GM18502 (cell line): ENCODE measurements around the gene BICRA.

ENCODE experiments used
- ATAC-seq: cut with Tn5 transposase; IDR thresholded peaks from one replicate; pipeline ENCODE4 v1.9.1; 2021; ENCODE audit warnings: mild to moderate bottlenecking; ENCODE audit not compliant: unreplicated experiment, poor library complexity

BICRA gene

DNA sequence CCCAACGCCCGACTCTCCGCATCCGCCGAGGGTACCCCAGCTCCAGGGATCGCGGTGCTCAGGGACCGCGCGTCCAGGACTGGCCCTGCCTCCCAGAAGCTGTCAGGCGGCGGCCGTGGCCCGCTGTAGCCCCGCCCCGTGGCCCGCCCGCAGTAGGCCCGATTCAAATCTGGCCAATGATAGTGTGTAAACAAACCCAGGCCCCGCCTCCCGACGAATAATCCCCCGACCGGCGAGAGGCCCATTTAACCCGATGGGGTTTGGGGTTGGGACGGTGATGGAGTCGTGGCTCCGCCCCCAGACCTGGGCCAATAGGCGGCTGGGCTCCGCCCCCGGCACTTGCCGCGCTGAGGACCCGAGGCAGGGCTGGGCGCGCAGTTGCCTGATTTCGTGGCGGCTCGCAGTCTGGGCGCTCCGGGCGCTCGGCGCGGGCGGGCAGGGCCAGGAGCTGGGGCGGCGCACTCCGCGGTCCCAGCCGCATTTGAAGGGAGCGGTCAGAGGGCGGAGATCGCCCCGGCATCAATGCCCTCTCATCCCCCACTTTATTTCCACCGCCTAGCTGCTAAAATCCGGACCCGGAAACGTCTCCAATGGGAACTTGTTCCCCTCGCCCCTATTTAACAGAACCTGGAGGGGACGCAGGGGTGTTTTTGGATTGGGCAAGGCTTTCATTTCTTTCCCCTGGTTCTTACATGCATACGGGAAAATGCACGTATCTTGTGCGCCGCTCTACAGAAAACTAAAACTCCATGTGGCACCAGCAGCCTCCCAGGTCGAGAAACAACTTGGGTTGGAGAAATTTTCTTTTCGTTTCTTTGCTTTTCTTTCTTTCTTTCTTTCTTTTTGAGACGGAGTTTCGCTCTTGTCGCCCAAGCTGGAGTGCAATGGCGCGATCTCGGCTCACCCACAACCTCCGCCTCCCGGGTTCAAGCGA, 8.4 kb upstream of the BICRA start:
- peak; percentile 94 for ATAC-seq

DNA sequence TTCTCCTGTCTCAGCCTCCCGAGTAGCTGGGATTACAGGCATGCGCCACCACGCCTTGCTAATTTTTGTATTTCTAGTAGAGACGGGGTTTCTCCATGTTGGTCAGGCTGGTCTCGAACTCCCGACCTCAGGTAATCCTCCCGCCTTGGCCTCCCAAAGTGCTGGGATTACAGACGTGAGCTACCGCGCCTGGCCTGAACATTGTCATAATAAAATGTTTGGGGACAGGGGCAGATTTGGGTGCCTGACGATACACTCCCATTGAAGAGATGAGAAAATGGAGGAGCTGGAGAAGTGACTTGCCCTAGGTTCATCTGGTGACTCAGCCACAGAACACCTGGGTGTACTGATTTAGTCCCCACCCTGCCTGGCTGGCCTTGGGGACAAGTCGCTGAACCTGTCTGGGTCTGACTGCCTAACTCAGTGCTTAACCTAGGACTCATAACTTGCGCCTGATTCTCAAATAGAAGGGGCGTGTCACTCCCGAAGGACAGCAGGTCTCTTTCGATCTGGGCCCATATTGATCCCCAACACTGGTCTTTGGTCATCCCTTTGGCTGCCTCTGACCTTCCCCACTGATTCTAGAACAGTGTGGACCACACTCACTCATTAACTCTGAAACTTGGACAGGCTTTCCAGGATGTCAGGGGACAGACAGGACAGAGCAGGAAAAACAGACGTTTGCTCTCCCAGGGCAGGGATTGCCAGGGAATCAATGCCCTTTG, 7.6 kb upstream of the BICRA start:
- ATAC-seq: no peak

DNA sequence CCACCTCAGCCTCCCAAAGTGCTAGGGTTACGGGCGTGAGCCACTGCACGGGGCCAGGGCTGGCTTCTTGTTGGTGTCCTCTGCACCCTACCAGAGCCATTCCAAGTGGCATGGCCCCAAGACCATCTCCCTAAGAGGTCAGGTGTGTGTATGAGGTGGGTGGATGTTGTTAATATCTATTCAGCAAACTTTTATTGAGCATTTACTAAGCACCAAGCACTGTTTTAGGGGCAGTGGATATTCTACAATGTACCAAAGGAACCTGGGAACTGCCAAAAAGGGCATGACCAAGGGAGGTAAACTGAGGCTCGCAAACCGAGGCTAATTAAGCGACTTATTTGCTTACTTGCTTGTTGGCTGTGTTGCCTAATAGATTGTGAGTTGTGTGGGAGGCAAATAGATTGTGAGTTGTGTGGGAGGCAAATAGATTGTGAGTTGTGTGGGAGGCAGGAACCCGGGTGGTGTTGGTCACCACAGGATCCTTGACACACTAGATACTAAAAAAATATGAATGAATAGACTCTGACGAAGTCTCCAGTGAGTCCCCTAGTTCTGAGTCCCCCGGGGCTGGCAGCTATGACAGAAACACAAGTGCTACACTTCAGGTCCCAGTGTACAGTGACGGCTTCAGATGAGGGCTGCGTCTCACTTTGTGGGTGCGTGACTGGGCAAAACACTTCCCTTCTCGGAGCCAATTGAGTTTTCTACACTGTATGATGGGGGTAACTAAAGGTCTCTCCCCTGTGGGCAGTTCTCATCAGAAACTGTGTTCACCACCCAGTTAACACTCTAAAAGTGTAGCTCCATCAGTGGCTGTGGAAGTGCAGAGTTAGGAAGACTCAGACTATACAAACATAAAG, 5.0 kb upstream of the BICRA start:
- no peak for ATAC-seq

DNA sequence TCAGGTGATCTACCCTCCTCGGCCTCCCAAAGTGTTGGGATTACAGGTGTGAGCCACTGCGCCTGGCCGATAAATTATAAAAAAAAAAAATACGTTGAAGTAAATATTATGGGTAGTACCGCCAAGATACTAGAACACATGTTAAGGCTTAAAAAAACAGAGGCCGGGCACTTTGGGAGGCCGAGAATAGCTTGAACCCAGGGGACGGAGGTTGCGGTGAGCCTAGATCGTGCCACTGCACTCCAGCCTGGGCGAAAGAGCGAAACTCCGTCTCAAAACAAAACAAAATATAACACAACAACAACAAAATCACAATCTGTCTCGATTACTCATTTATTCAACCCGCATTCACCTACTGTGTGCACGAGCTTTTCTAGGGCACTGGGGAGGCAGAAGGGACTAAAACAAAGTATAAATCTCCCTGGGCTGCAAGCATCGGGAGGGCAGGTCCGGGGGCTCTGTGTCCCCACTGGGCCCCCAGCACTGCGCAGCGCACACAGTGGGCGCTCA, 1.3 kb upstream of the BICRA start:
- no peak for ATAC-seq

DNA sequence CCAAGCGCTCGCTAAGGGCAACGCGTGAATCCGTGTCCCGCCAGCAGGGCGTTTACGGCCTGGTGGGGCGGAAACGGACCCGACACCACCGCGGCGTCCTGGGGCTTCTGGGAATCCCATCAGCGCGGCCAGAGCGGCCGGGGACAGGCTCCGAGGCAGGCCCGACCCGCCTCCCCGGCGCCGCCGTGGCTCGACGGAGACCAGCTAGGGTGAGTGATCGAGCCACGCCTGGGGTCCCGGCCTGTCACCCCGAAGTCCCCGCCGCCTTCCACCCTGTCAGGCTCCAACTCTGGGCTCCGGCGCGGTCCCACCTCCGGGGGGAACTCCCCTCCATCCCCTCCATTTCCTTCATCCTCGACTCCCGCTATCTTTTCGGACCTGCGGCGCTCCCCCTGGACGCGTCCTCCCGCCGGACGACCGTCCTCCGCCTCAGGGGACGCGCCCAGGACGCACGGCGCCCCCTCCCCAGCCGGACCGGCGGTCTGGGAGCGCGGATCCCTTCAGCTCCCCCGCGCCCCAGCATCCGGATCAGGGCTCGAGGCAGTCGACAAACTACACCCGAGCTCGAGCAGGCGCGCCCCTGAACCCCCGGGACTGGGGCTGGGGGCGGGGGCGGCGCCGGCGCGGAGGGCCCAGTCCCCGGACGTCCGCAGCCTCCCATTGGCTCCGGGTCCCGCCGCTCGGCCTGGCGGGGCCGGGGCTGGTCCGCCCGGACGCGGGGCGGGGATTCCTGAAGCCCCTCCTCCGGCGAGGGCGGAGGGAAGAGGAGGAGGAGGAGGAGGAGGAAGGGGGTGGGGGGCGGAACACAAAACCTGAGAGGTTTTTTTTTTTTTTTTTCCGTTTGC, 638 bp upstream of the BICRA start:
- peak; percentile 77 for ATAC-seq

DNA sequence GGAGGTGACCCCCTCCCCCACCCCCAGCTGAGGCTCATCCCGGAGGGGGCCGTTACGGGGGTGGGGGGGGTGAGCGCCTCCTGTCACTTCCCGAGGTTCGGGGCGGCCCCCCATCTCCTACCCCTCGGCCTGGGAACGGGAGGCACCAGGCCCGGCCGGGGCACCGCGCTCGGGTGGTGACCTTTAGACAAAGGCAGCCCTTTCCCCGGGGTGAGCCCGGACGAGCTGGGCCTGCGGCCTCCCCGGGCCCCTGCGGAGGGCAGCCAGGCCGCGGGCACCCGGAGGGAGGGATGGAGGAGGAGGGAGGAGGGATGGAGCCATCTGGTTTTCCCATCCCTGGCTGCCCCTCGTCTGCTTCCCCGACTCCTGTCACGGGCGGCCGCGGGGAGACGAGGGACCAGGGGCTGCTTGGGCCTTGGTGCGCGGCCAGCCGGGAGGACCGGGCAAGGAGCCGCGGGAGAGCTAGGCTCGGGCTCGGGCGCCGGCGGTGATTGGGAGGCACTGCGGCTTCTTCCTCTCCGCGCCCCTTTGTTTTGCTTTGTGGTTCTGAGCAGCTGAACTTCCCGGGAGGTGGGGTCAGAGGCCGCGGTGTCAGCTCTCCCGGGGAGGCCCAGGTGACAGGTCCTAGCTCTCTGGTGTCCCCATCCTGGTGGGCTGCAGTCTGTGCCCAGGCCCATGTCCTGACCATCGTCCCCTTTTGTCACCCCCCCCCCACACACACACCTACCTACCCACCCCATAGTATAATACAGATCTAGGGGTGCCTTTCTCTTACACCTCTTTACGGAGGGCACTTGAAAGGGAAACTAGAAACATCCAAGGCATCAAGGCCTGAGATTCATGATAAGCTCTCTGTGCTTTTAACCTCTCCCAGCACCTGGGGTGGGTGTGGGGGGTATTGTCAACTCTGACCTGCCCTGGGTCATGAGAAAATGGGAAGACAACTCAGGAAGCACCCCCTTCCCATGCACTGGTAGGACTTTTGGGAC, 1.3 kb downstream of the BICRA start:
- no peak for ATAC-seq

DNA sequence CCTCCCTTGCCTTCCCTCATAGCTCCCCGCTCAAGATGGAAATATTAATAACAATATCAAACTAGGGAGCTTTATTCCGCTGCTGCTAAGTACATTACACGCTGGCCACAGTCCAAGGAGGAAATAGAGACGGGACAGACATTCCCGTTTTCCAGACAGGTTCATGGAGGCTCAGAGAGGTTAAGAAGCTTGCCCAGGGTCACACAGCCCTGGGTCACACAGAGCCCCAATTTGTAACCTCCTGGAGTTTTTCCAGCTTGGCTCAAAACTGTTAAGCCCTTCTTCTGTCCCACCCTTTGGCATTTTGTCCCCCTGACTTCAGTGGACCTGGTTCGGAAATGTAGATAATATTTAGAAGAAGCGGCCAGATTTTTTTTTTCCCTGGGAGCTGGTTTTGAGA, 2.0 kb downstream of the BICRA start:
- ATAC-seq: no peak

DNA sequence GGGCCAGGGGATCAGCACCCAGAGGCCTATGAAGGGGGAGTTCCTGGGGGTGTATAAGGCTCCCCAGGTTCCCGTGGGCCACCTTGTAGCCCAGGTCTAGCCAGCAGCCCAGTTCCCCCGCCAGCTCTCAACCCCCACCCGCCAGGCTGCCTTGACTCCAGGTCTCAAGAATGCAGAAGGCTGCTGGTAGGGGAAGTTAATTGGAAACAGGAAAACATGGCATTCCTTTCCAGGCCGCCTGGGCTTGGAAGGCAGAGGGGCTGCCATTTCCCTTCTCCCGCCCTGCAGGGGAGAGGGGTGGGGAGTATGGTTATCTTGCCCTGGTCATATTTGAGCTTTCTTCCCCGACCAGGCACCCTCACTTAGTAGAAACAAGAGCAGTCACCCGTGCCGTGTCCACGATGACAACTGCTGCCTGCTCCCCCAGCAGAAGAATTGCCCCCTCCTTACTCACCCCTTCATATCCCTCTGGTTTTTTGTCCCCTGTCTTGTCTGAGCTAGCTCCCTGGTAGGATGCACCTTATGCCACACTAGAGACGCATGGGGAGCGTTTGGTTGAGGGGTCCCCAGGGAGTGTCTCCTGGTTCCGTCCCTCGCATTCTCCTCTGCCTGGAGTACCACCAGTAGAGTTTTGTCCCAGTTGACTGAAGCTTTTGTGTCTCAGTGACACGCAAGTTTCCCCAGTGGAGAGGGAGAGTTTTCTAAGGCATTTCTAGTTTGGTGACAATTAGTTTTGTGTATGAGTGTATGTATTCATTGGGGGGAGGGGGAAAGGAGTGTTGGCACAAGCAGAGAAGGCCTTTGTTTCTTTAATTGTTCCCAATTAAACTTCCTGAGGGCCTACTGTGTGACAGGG, 4.5 kb downstream of the BICRA start:
- ATAC-seq: no peak

DNA sequence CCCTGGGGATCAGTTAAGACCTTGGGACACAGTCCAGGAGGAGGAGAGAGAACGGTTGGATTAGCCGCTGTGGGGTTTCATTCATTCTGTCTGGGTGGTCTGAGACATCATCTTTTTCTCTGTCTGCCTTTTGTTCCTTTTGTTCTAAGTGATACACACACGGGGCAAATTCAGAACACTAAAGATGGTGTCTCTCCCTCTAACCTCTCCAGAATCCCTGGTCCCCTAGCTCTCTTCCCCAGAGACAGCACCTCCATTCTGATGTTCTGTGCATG, 5.0 kb downstream of the BICRA start:
- ATAC-seq: no peak

DNA sequence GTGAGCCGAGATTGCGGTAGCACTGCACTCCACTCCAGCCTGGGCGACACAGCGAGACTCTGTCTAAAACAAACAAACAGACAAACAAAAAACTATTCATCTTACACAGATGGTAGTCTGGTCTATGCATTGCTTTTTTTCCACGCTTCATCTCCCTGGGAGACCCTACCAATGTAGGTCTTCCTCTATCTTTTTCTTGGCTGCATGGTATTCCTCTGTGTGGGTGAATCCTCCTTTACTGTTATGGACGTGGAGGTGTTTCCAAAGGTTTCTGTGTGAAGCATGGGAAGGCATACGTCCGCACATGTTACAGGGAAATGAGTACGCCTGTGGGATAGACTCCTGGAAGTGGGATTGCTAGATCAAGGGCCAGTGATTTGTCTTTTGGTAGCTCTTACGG, 5.6 kb downstream of the BICRA start:
- no peak for ATAC-seq

DNA sequence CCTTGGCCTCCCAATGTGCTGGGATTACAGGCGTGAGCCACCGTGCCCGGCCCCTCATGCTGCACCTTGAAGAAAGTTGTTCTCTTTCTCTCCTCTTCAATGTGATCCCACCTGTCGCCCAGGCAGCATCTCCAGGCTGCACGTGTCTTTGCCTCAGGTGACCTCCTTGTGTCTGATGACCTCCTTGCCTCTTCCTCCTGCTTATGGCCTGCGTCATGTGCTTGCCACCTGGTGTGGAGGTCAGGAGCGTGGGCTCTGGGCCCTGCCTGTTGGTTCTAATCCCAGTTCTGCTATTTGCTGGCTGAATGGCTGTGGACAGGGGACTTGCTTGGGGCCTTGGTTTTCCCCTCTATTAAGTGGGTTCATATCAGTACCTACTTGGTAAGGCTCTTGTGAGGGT, 6.3 kb downstream of the BICRA start:
- no peak for ATAC-seq

DNA sequence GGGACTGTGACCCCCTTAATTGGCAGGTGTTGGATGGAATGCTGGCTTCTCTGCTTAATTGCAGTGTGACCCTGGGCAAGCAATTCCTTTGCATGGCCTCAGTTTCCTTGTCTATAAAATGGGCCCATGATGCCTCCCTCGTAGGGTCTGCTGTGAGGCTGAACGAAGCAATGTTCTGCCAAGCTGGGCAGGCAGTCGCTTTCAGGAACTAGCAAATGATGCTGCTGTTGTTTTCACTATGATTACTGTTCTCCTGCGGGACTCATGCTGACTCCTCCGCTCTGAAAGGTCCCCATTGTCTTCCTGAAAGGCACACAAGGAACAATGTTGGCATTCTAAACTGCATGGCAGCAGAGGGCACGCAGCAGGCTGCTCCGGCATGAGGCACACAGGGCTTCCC, 6.8 kb downstream of the BICRA start:
- no peak for ATAC-seq

DNA sequence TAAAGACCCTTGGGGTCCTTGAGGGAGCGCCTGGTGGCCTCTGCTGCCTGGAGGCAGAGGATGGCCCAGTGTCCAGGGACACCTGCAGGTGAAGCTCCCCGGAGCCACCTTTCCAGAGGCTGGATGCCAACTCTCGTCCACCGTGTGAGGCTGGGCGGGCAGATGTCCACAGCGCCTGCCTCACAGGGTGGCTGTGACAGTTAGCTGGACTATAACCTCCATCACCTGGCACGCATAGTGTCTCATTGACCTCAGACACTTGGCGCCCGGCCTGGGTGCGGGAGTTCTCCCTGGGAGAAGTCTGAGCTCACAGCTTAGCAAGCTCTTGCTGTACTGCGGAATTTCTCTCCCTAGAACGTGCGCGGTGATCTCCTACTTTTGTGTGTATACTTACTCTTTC, 9.8 kb downstream of the BICRA start:
- ATAC-seq: no peak

DNA sequence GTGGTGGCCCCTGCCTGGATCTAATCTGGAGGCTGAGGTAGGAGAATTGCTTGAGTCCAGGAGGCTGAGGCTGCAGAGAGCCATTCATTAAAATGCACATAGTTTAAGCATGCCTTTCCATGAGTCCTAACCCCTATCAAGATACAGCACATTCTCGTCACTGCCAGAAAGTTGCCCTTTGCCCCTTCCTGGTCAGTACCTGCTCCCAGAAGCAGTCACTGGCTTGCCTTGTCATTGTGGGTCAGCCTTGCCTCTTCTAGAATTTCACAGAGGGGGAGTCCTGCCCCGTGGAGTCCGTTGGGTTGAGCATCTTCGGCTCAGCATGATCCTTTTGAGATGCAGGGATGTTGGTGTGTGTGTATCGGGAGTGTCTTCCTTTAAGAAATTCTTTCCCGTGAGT, 10.8 kb downstream of the BICRA start:
- ATAC-seq: no peak

DNA sequence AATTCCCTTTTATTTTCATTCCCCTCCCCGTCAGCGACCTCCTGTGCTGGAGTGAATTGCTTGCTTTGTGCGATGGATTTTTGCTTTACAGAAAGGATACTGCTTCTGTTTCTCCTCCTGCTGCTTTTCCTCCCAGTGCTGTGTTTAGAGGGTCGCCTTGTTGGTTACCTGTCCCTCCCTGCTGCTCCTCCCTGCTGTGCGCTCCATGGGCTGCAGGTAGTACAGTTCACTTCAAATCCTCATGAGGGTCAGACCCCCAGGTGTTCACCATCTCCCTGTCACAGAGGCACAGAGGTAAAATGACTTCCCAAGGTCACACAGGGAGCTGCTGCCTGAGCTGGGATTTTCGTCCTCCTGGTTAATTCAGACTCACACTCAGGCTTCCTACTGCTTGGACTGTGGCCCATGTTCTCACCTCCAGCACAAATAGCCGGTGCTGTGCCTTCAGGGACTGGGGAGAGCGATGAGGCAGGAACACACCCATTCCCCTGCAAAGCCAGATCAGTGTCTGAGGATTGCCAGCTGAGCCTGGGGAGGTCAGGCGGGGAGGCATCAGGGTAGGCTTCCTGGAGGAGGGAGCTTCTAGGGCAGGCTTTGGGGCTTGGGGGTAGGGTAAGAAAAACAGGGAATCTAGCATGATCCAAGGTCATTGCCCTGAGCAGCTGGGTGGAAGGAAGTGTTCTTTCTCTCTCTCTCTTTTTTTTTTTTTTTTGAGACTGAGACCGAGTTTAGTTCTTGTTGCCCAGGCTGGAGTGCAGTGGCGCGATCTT, 14.4 kb downstream of the BICRA start:
- ATAC-seq: no peak

DNA sequence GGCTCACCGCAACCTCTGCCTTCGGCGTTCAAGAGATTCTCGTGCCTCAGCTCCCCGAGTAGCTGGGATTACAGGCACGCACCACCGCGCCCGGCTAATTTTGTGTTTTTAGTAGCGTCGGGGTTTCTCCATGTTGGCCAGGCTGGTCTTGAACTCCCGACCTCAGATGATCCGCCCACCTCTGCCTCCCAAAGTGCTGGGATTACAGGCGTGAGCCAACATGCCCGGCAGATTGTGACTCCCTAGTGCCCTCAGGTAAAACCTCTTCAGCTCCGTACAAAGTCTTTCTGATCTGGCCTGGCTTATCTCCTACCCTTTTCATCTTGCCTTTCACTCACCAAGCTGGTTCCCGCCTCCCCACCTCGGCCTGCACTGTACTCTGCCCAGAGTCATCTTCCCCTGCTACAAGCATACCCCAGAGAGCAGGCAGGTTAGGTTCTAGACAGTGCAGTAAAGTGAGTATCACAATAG, 15.0 kb downstream of the BICRA start:
- no peak for ATAC-seq

DNA sequence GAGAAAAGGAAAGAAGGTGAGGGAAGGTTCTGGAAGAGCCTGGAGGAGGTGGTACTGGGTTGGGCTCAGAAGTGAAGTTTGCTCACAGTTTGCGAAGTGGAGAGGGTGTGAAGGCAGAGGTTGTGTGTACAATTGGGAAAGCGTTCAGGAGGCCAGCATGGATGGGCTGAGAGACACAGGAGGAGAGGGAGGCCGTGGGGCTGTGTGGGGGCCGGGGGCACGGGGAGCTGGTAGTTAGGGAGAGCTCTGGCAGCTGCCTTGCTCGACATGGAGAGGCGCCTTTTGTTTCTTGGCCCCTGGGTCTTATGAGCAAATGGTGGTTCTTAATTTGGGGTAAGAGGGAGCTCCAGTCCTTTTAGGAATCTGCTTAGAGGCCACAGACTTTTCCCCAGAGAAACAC, 16.7 kb downstream of the BICRA start:
- ATAC-seq: no peak
